ENCODE measurements around the gene PMEPA1. TPM values are rescaled to one million over a fixed set of nuclear protein-coding genes. Genes with fewer than 3 reads are reported as not detected.

Gene PMEPA1
- total and polyA plus RNA-seq, 10 donors = 4.8 to 15.7 (median 9.2) TPM

DNA sequence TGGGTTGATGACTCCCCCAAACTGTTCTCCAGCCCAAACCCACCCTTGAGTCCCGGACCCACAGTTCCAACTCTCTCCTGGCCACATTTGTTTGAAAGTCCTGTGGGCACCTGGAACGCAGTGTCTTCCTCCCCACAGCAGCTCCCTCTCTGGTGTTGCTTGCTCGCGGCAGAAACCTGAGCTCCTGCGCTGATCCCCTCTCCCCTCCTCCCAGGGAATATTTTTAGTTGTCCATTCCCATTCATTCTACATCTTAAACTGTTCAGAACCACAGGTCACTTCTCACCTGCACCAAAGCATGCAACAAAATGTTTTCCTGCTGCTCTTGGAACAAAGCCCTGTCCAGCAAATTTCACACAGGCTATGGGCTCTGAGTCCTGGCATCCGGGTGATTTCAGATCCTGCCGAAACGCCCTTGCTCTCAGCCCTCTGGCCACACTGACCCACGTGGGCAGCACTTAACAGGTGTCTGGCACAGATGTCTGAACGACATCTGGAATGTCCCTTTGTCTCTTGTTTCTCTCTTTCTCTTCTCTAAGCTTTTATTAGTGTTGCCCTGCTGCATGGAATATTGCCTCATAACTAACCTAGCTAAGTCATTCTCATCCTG lies 27.0 kb upstream of the PMEPA1 start:
- H3K36me3 ChIP-seq = no peaks in the 10 kb centered on the region
- WGBS, 5 donors = 66 to 81% (median 79%) methylated on average over 10 of the region's 10 CpGs
- no peaks in the 10 kb centered on the region for H3K9me3 ChIP-seq
- no peak overlapping the region for H3K27ac ChIP-seq
- no peak overlapping the region for H3K4me3 ChIP-seq
- intact Hi-C loops (cut with DNase I; ENCODE audit: low total_unique reads) = no loop called here
- DNase-seq = no peak
- H3K4me1 ChIP-seq = no peaks in the 10 kb centered on the region
- TF ChIP-seq, protein P1, sequence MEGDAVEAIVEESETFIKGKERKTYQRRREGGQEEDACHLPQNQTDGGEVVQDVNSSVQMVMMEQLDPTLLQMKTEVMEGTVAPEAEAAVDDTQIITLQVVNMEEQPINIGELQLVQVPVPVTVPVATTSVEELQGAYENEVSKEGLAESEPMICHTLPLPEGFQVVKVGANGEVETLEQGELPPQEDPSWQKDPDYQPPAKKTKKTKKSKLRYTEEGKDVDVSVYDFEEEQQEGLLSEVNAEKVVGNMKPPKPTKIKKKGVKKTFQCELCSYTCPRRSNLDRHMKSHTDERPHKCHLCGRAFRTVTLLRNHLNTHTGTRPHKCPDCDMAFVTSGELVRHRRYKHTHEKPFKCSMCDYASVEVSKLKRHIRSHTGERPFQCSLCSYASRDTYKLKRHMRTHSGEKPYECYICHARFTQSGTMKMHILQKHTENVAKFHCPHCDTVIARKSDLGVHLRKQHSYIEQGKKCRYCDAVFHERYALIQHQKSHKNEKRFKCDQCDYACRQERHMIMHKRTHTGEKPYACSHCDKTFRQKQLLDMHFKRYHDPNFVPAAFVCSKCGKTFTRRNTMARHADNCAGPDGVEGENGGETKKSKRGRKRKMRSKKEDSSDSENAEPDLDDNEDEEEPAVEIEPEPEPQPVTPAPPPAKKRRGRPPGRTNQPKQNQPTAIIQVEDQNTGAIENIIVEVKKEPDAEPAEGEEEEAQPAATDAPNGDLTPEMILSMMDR (IDR thresholded peaks at IDR 0.05 in 8 of 11, conservative IDR thresholded peaks at IDR 0.05 in 3 of 11) = no peak
- TF ChIP-seq POLR2AphosphoS5 (IDR thresholded peaks at IDR 0.05) (no peak), POLR2A (IDR thresholded peaks at IDR 0.05) (no peak)
- H3K27me3 ChIP-seq (replicated peaks in 1 of 7) = peaks cover 0 to 11% (median 0%) of the 10 kb centered on the region in 7 donors

DNA sequence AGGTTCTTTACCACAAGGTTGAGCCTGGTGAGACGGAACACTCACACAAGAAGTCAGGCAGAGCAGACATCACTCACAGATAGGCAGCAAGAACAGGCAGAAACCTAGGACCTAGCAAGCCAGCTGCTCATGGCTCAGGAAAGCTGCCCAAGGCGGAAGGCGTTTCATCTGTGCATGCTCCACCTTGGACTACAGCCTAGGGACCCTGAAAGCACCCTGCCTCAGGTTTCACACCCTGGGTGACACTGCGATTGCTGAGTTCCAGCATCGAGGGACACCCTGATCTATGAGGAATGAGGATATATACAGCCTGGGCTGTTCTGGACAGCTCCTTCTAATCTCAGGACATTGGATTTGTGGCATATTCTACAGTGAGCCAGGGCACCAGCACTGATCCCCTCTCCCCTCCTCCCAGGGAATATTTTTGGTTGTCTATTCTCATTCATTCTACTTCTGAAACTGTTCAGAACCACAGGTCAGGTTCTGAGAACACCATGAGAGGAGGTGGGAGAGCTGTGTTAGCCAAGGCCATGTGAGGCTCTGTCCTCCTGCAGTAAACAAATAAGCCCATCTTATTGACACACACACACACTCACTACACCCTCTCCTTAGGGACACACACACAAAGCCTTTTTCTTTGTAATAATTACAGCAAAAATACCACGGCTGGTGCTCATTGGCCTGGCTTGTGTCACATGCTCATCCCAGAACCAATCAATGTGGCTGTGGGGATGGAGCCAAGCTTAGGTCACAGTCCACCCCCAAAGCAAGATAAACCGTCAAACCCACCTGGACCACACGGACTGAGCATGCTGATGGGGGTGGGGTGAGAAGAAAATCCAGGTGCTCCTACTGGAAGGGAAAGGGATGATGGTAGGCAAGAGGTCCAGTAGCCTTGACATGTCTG lies 26.3 kb upstream of the PMEPA1 start:
- no peak for DNase-seq
- WGBS, 5 donors = 86 to 91% (median 88%) methylated on average over 6 to 8 of the region's 8 CpGs
- TF ChIP-seq POLR2AphosphoS5 (IDR thresholded peaks at IDR 0.05) (no peak), POLR2A (IDR thresholded peaks at IDR 0.05) (no peak)
- TF ChIP-seq, protein P1 (IDR thresholded peaks at IDR 0.05 in 8 of 11, conservative IDR thresholded peaks at IDR 0.05 in 3 of 11) = no peak
- H3K27me3 ChIP-seq (replicated peaks in 1 of 7) = peaks cover 0 to 11% (median 0%) of the 10 kb centered on the region in 7 donors
- no peaks in the 10 kb centered on the region for H3K36me3 ChIP-seq
- H3K4me1 ChIP-seq = no peaks in the 10 kb centered on the region
- H3K9me3 ChIP-seq = no peaks in the 10 kb centered on the region
- intact Hi-C loops (cut with DNase I; ENCODE audit: low total_unique reads) = no loop called here
- H3K4me3 ChIP-seq = no peak overlapping the region
- H3K27ac ChIP-seq = no peak overlapping the region

DNA sequence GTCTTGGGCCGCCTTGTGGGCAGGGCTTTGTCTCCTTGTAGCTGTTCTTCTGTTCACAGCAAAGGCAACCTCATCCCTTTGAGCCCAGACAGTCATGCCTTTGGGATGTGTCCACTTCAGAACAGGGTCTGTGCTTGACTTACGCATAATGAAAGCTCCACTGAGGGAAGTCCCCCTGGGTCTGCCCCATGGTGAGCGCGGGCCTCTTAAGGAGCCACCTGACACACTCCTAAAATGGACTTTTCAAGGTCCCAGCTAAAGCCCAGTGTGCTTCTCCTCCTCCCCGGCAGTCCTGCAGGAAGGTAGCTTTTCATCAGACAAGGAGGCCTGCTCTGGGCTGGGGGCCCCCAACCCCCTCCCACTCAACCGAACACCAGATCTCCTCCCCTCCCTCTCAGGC lies 24.9 kb upstream of the PMEPA1 start:
- Histone ChIP-seq H3K36me3 (no peaks in the 10 kb centered on the region), H3K4me3 (no peak overlapping the region), H3K27ac (no peak overlapping the region), H3K27me3 (replicated peaks in 1 of 7) (peaks cover 0 to 11% (median 0%) of the 10 kb centered on the region in 7 donors), H3K9me3 (no peaks in the 10 kb centered on the region), H3K4me1 (no peaks in the 10 kb centered on the region)
- no peak for DNase-seq
- TF ChIP-seq POLR2AphosphoS5 (IDR thresholded peaks at IDR 0.05) (no peak), POLR2A (IDR thresholded peaks at IDR 0.05) (no peak)
- TF ChIP-seq, protein P1 (IDR thresholded peaks at IDR 0.05 in 8 of 11, conservative IDR thresholded peaks at IDR 0.05 in 3 of 11) = no peak
- intact Hi-C loops (cut with DNase I; ENCODE audit: low total_unique reads) = no loop called here
- 88 to 98% (median 94%) methylated on average over 4 to 6 of the region's 6 CpGs for WGBS, 5 donors

DNA sequence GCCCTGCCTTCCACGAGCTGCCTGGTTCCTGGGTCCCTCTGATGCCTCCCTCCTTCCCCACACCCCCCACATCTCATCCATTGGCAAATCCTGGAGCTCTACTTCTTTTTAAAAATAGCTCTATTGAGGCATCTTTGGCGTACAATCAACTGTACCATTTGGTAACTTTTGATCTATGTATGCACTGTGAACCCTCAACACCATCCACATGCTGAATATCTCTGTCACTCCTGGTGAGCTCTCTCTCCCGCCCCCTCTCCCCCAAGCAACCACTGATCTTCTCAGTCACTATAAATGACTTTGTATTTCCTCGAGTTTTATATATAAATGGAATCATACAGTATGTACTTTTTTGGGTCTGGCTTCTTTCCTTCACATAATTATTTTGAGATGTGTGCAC lies 22.4 kb upstream of the PMEPA1 start:
- H3K9me3 ChIP-seq = no peaks in the 10 kb centered on the region
- no peak for DNase-seq
- no peak overlapping the region for H3K27ac ChIP-seq
- intact Hi-C loops (cut with DNase I; ENCODE audit: low total_unique reads) = no loop called here
- 55 to 75% (median 71%) methylated on average over 4 of the region's 4 CpGs for WGBS, 5 donors
- no peaks in the 10 kb centered on the region for H3K4me1 ChIP-seq
- H3K4me3 ChIP-seq = no peak overlapping the region
- H3K36me3 ChIP-seq = no peaks in the 10 kb centered on the region
- peaks cover 0 to 9% (median 0%) of the 10 kb centered on the region in 7 donors for H3K27me3 ChIP-seq (replicated peaks in 1 of 7)
- TF ChIP-seq, protein P1 (IDR thresholded peaks at IDR 0.05 in 8 of 11, conservative IDR thresholded peaks at IDR 0.05 in 3 of 11) = no peak
- no peak for TF ChIP-seq POLR2A (IDR thresholded peaks at IDR 0.05)
- TF ChIP-seq POLR2AphosphoS5 (IDR thresholded peaks at IDR 0.05) = no peak
